GM20000 (cell line): ENCODE data around the gene NFIC.

Experiments used
- DNase-seq: peaks from one replicate; pipeline ENCODE4 v3.0.0; 2012; ENCODE audit warnings: low spot score
- CTCF ChIP-seq: IDR thresholded peaks from 2 replicates; pipeline ENCODE4 v1.5.1; 2012; ENCODE audit warnings: mild to moderate bottlenecking, control low read depth; ENCODE audit errors: extremely low read depth, missing control alignments

NFIC gene

DNA sequence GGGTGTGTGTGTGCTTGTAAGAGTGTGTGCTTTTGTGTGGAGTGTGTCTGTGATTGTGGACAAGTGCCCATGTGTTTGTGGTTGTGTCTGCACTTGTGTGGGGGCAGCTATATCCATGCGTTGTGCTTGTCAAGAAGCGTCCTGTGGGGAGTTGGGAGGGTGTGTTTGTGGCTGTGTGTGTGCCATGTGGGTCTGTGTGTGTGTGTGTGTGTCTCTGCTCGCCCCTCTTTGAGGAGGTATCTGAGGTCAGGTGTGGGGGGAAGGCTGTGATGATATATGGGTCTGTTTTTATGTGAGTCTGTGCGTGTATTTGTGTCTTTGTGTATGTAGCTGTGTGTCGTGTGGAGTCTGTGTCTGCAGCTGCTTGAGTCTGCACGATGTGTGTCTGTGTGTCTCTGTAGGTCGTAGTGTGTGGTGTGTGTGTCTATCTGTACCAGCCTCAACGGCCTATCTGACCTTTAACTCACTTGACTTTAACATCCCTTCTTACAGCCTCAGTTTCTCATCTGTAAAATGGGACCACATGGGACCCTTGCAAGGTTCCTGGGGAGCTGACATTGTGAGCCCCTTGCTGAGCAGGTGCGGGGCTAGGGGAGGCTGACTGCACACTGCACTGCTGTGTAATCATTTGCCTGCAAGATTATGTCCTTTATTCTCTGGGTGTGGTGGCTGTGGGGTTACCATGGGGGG is 4.0 kb upstream of the NFIC start:
- TF ChIP-seq CTCF = no peak
- DNase-seq = no peak

- TF ChIP-seq CTCF = no peak
- no peak for DNase-seq
These were observed 2.4 kb upstream of the NFIC start for GRCh38 chr19:3363841-3364500.

DNA sequence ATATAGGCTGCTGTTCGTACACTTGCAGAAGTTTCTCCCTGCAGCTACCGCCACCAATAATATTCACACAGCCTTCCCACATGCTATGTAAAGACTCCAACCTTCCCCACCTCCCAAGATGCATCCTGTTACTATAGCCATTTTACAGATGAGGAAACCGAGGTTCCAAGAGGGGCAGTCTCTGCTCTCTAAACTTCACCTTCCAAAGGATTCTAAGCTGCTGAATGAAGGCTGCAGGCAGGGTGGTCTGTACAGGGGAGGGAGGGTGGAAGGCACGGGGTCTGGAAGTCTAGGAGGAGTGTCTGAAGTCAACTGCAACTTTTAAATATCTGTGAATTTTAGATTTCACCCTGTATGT is 1.9 kb upstream of the NFIC start:
- DNase-seq = no peak
- no peak for TF ChIP-seq CTCF

GRCh38 chr19:3365093-3365835 is 1.1 kb upstream of the NFIC start:
- no peak for TF ChIP-seq CTCF
- no peak for DNase-seq

- DNase-seq = peak; percentile 71
- TF ChIP-seq CTCF = no peak
These were observed 607 bp downstream of the NFIC start for GRCh38 chr19:3366753-3367627.

DNA sequence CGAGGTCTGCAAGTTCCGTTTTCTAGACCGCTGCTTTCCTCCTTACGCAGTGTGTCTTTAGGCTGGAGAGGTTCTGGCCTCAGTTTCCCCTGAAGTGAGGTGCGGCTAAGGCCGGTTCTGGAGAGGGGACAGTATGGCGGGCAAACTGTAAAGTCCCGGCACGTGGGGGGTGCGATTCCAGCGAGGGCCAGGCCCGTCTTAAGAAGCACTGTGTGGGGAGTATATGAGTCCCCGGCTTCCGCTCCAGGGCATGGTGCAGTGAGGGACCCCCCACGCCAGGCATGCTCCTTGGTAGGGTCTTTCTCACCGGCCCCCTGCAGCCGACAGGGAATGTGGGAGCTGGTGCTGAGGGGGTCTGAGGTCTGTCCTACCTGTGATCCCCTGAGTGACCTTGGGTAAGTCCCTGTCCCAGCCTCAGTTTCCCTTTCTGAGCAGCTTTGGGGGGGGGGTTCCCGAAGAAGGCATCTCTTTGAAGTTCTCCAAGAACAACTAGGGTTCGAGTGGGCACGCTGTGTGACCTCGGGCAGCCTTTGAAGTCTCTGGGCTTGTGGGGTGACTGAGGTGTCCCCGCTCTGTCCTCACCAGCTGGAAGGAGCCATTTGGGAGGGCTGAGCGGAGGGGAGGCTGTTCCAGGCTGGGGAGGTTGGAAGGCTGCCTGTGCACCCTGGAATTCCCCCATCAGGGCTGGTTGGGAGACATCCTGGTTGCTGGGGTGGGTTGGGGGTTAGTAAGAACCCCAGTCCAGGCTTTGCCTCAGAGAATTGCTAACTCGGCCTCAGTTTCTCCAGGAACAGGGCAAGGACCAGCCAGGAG is 1.5 kb downstream of the NFIC start:
- DNase-seq = no peak
- TF ChIP-seq CTCF = no peak
